Trophoblast cell (in vitro differentiated cells and primary cell): ENCODE measurements around the gene EFHB.
A peak's percentile ranks its signal among the peaks of the same experiment; 100 is the strongest.

Experiments
- DNase-seq, 2 donors: peaks; one replicate each; pipeline ENCODE4 v3.0.0-alpha.2; 2016
- H2AFZ ChIP-seq: 2 replicates; pipeline ENCODE4 v1.6.1; 2013; ENCODE audit warnings: low read length, moderate library complexity, mild to moderate bottlenecking; ENCODE audit not compliant: insufficient read depth, poor library complexity
- H2AK5ac ChIP-seq: 2 replicates; pipeline ENCODE4 v1.6.1; 2013; ENCODE audit warnings: mild to moderate bottlenecking, low read length
- H2BK120ac ChIP-seq: 2 replicates; pipeline ENCODE4 v1.6.1; 2013; ENCODE audit warnings: low read length, mild to moderate bottlenecking, moderate library complexity; ENCODE audit not compliant: insufficient read depth, poor library complexity
- H2BK12ac ChIP-seq: 2 replicates; pipeline ENCODE4 v1.6.1; 2013; ENCODE audit warnings: mild to moderate bottlenecking, low read length, moderate library complexity
- H2BK5ac ChIP-seq: 2 replicates; pipeline ENCODE4 v1.6.1; 2013; ENCODE audit warnings: low read length, low read depth, moderate library complexity, mild to moderate bottlenecking; ENCODE audit not compliant: poor library complexity
- H3K14ac ChIP-seq: 2 replicates; pipeline ENCODE4 v1.6.1; 2013; ENCODE audit warnings: mild to moderate bottlenecking, low read length
- H3K18ac ChIP-seq: 2 replicates; pipeline ENCODE4 v1.6.1; 2013; ENCODE audit warnings: mild to moderate bottlenecking, low read length
- H3K23ac ChIP-seq: 2 replicates; pipeline ENCODE4 v1.6.1; 2013; ENCODE audit warnings: low read length
- H3K27ac ChIP-seq: 2 replicates; pipeline ENCODE4 v1.5.1; 2013; ENCODE audit warnings: low read depth, mild to moderate bottlenecking, inconsistent platforms, low read length, moderate library complexity
- H3K27me3 ChIP-seq: 2 replicates; pipeline ENCODE4 v1.6.1; 2013; ENCODE audit warnings: inconsistent platforms, mild to moderate bottlenecking, low read length, moderate library complexity; ENCODE audit not compliant: insufficient read depth
- H3K36me3 ChIP-seq, 2 experiments: 1 replicate in 1 of 2; 2 replicates in 1 of 2; pipeline ENCODE4 v1.6.1; 2013; ENCODE audit warnings: low read length in 2 of 2, mild to moderate bottlenecking in 2 of 2, moderate library complexity in 1 of 2; ENCODE audit not compliant: insufficient read depth in 2 of 2, control insufficient read depth in 1 of 2
- H3K4ac ChIP-seq: 2 replicates; pipeline ENCODE4 v1.6.1; 2013; ENCODE audit warnings: low read depth, mild to moderate bottlenecking, low read length, moderate library complexity
- H3K4me1 ChIP-seq, 2 experiments: 1 replicate in 1 of 2; 2 replicates in 1 of 2; pipeline ENCODE4 v1.6.1; 2013; ENCODE audit warnings: low read length in 2 of 2, mild to moderate bottlenecking in 2 of 2, moderate library complexity in 1 of 2; ENCODE audit not compliant: insufficient read depth in 2 of 2, control insufficient read depth in 1 of 2
- H3K4me2 ChIP-seq: 2 replicates; pipeline ENCODE4 v1.6.1; 2013; ENCODE audit warnings: inconsistent platforms, mild to moderate bottlenecking, low read length, moderate library complexity
- H3K4me3 ChIP-seq: 2 replicates; pipeline ENCODE4 v1.5.1; 2013; ENCODE audit warnings: mild to moderate bottlenecking, low read depth, low read length, inconsistent platforms
- H3K79me1 ChIP-seq: one replicate; pipeline ENCODE4 v1.6.1; 2013; ENCODE audit warnings: low read length
- H3K79me2 ChIP-seq: 2 replicates; pipeline ENCODE4 v1.6.1; 2013; ENCODE audit warnings: low read length, mild to moderate bottlenecking; ENCODE audit not compliant: control insufficient read depth, insufficient read depth, poor library complexity
- H3K9ac ChIP-seq: 2 replicates; pipeline ENCODE4 v1.6.1; 2013; ENCODE audit warnings: mild to moderate bottlenecking, low read length
- H3K9me3 ChIP-seq: 2 replicates; pipeline ENCODE4 v1.6.1; 2013; ENCODE audit warnings: low read depth, mild to moderate bottlenecking, control low read depth, inconsistent platforms, low read length; ENCODE audit not compliant: insufficient read depth
- H4K12ac ChIP-seq: 2 replicates; pipeline ENCODE4 v1.6.1; 2013; ENCODE audit warnings: low read depth, mild to moderate bottlenecking, low read length, moderate library complexity
- H4K8ac ChIP-seq: 2 replicates; pipeline ENCODE4 v1.6.1; 2013; ENCODE audit warnings: low read depth, mild to moderate bottlenecking, low read length, moderate library complexity
- H4K91ac ChIP-seq: one replicate; pipeline ENCODE4 v1.6.1; 2013; ENCODE audit warnings: low read depth, mild to moderate bottlenecking, low read length, moderate library complexity
- WGBS: extraction: QIAGEN DNeasy Blood & Tissue Kit; methylation state at CpG from one replicate; pipeline ENCODE4 v1.1.7; 2013; ENCODE audit warnings: missing lambda C conversion rate; ENCODE audit not compliant: insufficient read length, insufficient coverage; ENCODE audit errors: extremely low coverage; 5-methylcytosine and 5-hydroxymethylcytosine counted together

Gene EFHB

GRCh38 chr3:19881852-19882251 lies 52.2 kb downstream of the EFHB start:
- Histone ChIP-seq H4K91ac (no peak overlapping the region), H3K4me2 (no peak overlapping the region), H2BK12ac (no peak overlapping the region), H3K36me3 (no peaks in the 10 kb centered on the region), H3K23ac (no peak overlapping the region), H3K4me3 (no peak overlapping the region), H3K27me3 (no peaks in the 10 kb centered on the region), H2BK120ac (no peak overlapping the region), H4K8ac (no peak overlapping the region), H3K27ac (no peak overlapping the region), H3K9me3 (no peaks in the 10 kb centered on the region), H3K18ac (no peak overlapping the region), H3K4me1 (no peaks in the 10 kb centered on the region), H4K12ac (no peak overlapping the region), H3K9ac (no peak overlapping the region), H3K14ac (no peak overlapping the region), H2AK5ac (no peak overlapping the region), H3K79me1 (no peaks in the 10 kb centered on the region), H2AFZ (no peak overlapping the region), H3K4ac (no peak overlapping the region), H3K79me2 (no peaks in the 10 kb centered on the region), H2BK5ac (no peak overlapping the region)
- no peak for DNase-seq

GRCh38 chr3:19881036-19881435 lies 53.0 kb downstream of the EFHB start:
- H3K4me2 ChIP-seq: no peak overlapping the region
- no peak overlapping the region for H3K18ac ChIP-seq
- no peak overlapping the region for H4K12ac ChIP-seq
- H3K23ac ChIP-seq: no peak overlapping the region
- no peaks in the 10 kb centered on the region for H3K27me3 ChIP-seq
- no peaks in the 10 kb centered on the region for H3K4me1 ChIP-seq
- no peaks in the 10 kb centered on the region for H3K36me3 ChIP-seq
- no peak overlapping the region for H3K9ac ChIP-seq
- DNase-seq: peak in 1 of 2 donors; percentile 59
- no peak overlapping the region for H4K8ac ChIP-seq
- no peak overlapping the region for H2AK5ac ChIP-seq
- no peak overlapping the region for H2AFZ ChIP-seq
- no peaks in the 10 kb centered on the region for H3K9me3 ChIP-seq
- H3K79me1 ChIP-seq: no peaks in the 10 kb centered on the region
- no peaks in the 10 kb centered on the region for H3K79me2 ChIP-seq
- H4K91ac ChIP-seq: no peak overlapping the region
- H3K4me3 ChIP-seq: no peak overlapping the region
- H3K27ac ChIP-seq: no peak overlapping the region
- no peak overlapping the region for H2BK12ac ChIP-seq
- no peak overlapping the region for H3K4ac ChIP-seq
- no peak overlapping the region for H3K14ac ChIP-seq
- no peak overlapping the region for H2BK5ac ChIP-seq
- H2BK120ac ChIP-seq: no peak overlapping the region

GRCh38 chr3:19877656-19878055 lies 56.4 kb downstream of the EFHB start:
- Histone ChIP-seq H3K14ac (no peak overlapping the region), H4K91ac (no peak overlapping the region), H3K4ac (no peak overlapping the region), H3K4me3 (no peak overlapping the region), H3K27ac (no peak overlapping the region), H2AK5ac (no peak overlapping the region), H3K27me3 (no peaks in the 10 kb centered on the region), H2BK5ac (no peak overlapping the region), H2BK12ac (no peak overlapping the region), H3K4me1 (no peaks in the 10 kb centered on the region), H3K36me3 (no peaks in the 10 kb centered on the region), H3K79me2 (no peaks in the 10 kb centered on the region), H3K18ac (no peak overlapping the region), H2BK120ac (no peak overlapping the region), H3K4me2 (no peak overlapping the region), H2AFZ (no peak overlapping the region), H3K9ac (no peak overlapping the region), H3K9me3 (no peaks in the 10 kb centered on the region), H4K12ac (no peak overlapping the region), H3K23ac (no peak overlapping the region), H3K79me1 (no peaks in the 10 kb centered on the region), H4K8ac (no peak overlapping the region)
- DNase-seq: no peak
- WGBS: no CpG with 5 or more reads among the region's 3 CpGs

- H3K27ac ChIP-seq: no peak overlapping the region
- H3K79me2 ChIP-seq: no peaks in the 10 kb centered on the region
- no CpG with 5 or more reads among the region's 7 CpGs for WGBS
- no peak overlapping the region for H4K12ac ChIP-seq
- H3K4ac ChIP-seq: no peak overlapping the region
- no peak overlapping the region for H2AFZ ChIP-seq
- no peaks in the 10 kb centered on the region for H3K27me3 ChIP-seq
- H3K4me1 ChIP-seq: no peaks in the 10 kb centered on the region
- H3K4me2 ChIP-seq: no peak overlapping the region
- no peak overlapping the region for H4K91ac ChIP-seq
- H3K9ac ChIP-seq: no peak overlapping the region
- H2BK120ac ChIP-seq: no peak overlapping the region
- no peak overlapping the region for H2BK5ac ChIP-seq
- no peak overlapping the region for H3K4me3 ChIP-seq
- no peak overlapping the region for H3K18ac ChIP-seq
- no peak overlapping the region for H3K23ac ChIP-seq
- no peak overlapping the region for H3K14ac ChIP-seq
- DNase-seq: peak; percentile 50 to 90
- H2AK5ac ChIP-seq: no peak overlapping the region
- H2BK12ac ChIP-seq: no peak overlapping the region
- no peaks in the 10 kb centered on the region for H3K79me1 ChIP-seq
- H3K36me3 ChIP-seq: no peaks in the 10 kb centered on the region
- H3K9me3 ChIP-seq: no peaks in the 10 kb centered on the region
- H4K8ac ChIP-seq: no peak overlapping the region
These were observed 67.2 kb downstream of the EFHB start for GRCh38 chr3:19866751-19867347.
